ENCODE results near the gene SLC16A6.
"Not testable (repeated sequence)": the region's sequence is repeated elsewhere in the genome, so short reads cannot be mapped to it uniquely, and the experiment has no call there.

Gene SLC16A6

GRCh38 chr17:68309066-68309670 lies 18.2 kb upstream of the SLC16A6 start:
- DNase-seq: not testable (repeated sequence)

- not testable (repeated sequence) for DNase-seq
Observed at GRCh38 chr17:68308486-68308885, 17.6 kb upstream of the SLC16A6 start.

GRCh38 chr17:68307443-68307842 lies 16.5 kb upstream of the SLC16A6 start:
- DNase-seq: no peak

- no peak for DNase-seq
Observed at GRCh38 chr17:68306819-68307218, 15.9 kb upstream of the SLC16A6 start.

GRCh38 chr17:68305142-68305541 lies 14.2 kb upstream of the SLC16A6 start:
- DNase-seq: no peak

- no peak for DNase-seq
Observed at GRCh38 chr17:68304706-68305105, 13.8 kb upstream of the SLC16A6 start.

- no peak for DNase-seq
Observed at GRCh38 chr17:68302666-68303065, 11.7 kb upstream of the SLC16A6 start.

- peak; percentile 26 for DNase-seq
Observed at GRCh38 chr17:68302066-68302564, 11.2 kb upstream of the SLC16A6 start.

GRCh38 chr17:68301438-68301959 lies 10.6 kb upstream of the SLC16A6 start:
- DNase-seq: no peak

GRCh38 chr17:68299817-68300216 lies 8.9 kb upstream of the SLC16A6 start:
- no peak for DNase-seq

GRCh38 chr17:68298601-68299000 lies 7.7 kb upstream of the SLC16A6 start:
- no peak for DNase-seq

- no peak for DNase-seq
Observed at GRCh38 chr17:68297195-68297594, 6.3 kb upstream of the SLC16A6 start.

- DNase-seq: no peak
Observed at GRCh38 chr17:68296217-68297191, 5.6 kb upstream of the SLC16A6 start.

GRCh38 chr17:68295086-68295485 lies 4.2 kb upstream of the SLC16A6 start:
- no peak for DNase-seq

GRCh38 chr17:68294617-68295016 lies 3.7 kb upstream of the SLC16A6 start:
- DNase-seq: no peak

GRCh38 chr17:68294196-68294555 lies 3.2 kb upstream of the SLC16A6 start:
- no peak for DNase-seq

GRCh38 chr17:68293490-68294195 lies 2.7 kb upstream of the SLC16A6 start:
- DNase-seq: no peak

GRCh38 chr17:68292689-68293040 lies 1.7 kb upstream of the SLC16A6 start:
- no peak for DNase-seq

- DNase-seq: peak; percentile 69
Observed at GRCh38 chr17:68291836-68292688, 1.1 kb upstream of the SLC16A6 start.

GRCh38 chr17:68290268-68290954 lies 516 bp downstream of the SLC16A6 start:
- peak; percentile 41 for DNase-seq

GRCh38 chr17:68289936-68290267 lies 1.0 kb downstream of the SLC16A6 start:
- no peak for DNase-seq

GRCh38 chr17:68289473-68289872 lies 1.5 kb downstream of the SLC16A6 start:
- no peak for DNase-seq

Measured in right hindlimb (tissue), 1 donor.